HCT116 (cell line): ENCODE results near the gene SPINT2. TPM values are rescaled to one million over a fixed set of nuclear protein-coding genes. Genes with fewer than 3 reads are reported as not detected.

Source experiments
- ATAC-seq: fragments of 200-7000 bp; cut with Tn5 transposase; 2 replicates; pipeline ENCODE4 v1.9.1; 2020; ENCODE audit warnings: mild to moderate bottlenecking, moderate library complexity
- BruUV-seq: library from RNA; stranded (reverse); fragments of 400-500 nt; replicated peaks from 2 replicates; lab custom pipeline; 2021; lab: Mats Ljungman, UMichigan
- CTCF ChIA-PET: fragments of 300-600 bp; sonication (Branson Sonifier 250); formaldehyde crosslinking; loops from one replicate; lab custom pipeline; 2021; ENCODE audit warnings: antibody characterized with exemption; lab: Charles Lee
- POLR2A ChIA-PET: fragments of 300-600, 350-600 bp; sonication (Branson Sonifier 250); formaldehyde crosslinking; loops from one replicate; lab custom pipeline; 2021; ENCODE audit warnings: antibody characterized with exemption; lab: Charles Lee
- RAD21 ChIA-PET, 2 experiments: fragments of 300-600 bp; sonication (Branson Sonifier 250); formaldehyde crosslinking; loops; one replicate each; lab custom pipeline; 2023; ENCODE audit warnings: low total read pairs in 2 of 2; ENCODE audit not compliant: uncharacterized antibody in 2 of 2, unreplicated experiment in 2 of 2, low non-redundant PET in 1 of 2; lab: Charles Lee
- DNase-seq: peaks from one replicate; pipeline ENCODE4 v3.0.0-alpha.2; 2010; ENCODE audit warnings: low read depth, low spot score
- H2AFZ ChIP-seq: fragments of 200-600 bp; shearing (Covaris generic), sonication (generic); 2 replicates; pipeline ENCODE4 v1.6.1; 2017; ENCODE audit warnings: low read depth, mixed run types, mixed read lengths, antibody characterized with exemption, low read length; ENCODE audit not compliant: poor library complexity, severe bottlenecking
- H3K27ac ChIP-seq: 2 replicates; pipeline ENCODE4 v1.5.1; 2012; ENCODE audit warnings: low read depth, low read length
- H3K27me3 ChIP-seq: fragments of 200-600 bp; sonication (generic); 2 replicates; pipeline ENCODE4 v1.6.1; 2016; ENCODE audit warnings: mixed run types, low read length, mixed read lengths; ENCODE audit not compliant: insufficient read depth
- H3K36me3 ChIP-seq, 2 experiments: fragments of 200-500 bp in 1 of 2; fragments of 200-600 bp in 1 of 2; sonication (Bioruptor generic) in 1 of 2; sonication (generic) in 1 of 2; 2 replicates each; pipeline versions ENCODE4 v1.5.1 to v1.6.1; 2014 to 2016; ENCODE audit warnings: low read length in 2 of 2, inconsistent platforms in 1 of 2, mixed read lengths in 1 of 2, mixed run types in 1 of 2; ENCODE audit not compliant: insufficient read depth in 2 of 2, control insufficient read depth in 1 of 2
- H3K4me1 ChIP-seq, 2 experiments: fragments of 200-600 bp in 1 of 2; sonication (generic) in 1 of 2; 2 replicates each; pipeline versions ENCODE4 v1.5.1 to v1.6.1; 2012 to 2017; ENCODE audit warnings: low read length in 2 of 2, inconsistent platforms in 1 of 2, mild to moderate bottlenecking in 1 of 2, mixed read lengths in 1 of 2, mixed run types in 1 of 2, moderate library complexity in 1 of 2; ENCODE audit not compliant: insufficient read depth in 2 of 2, control insufficient read depth in 1 of 2
- H3K4me2 ChIP-seq: fragments of 200-600 bp; sonication (generic); 2 replicates; pipeline ENCODE4 v1.6.1; 2017; ENCODE audit warnings: mixed run types, low read length, mixed read lengths
- H3K4me3 ChIP-seq, 2 experiments: fragments of 200-600 bp in 1 of 2; sonication (generic) in 1 of 2; replicated peaks in 1 of 2; 2 replicates each; pipeline ENCODE4 v1.5.1; 2011 to 2016; ENCODE audit warnings: low read length in 2 of 2, control low read depth in 1 of 2, low read depth in 1 of 2, mild to moderate bottlenecking in 1 of 2, mixed read lengths in 1 of 2, mixed run types in 1 of 2
- H3K79me2 ChIP-seq: fragments of 200-600 bp; sonication (generic); 2 replicates; pipeline ENCODE4 v1.6.1; 2017; ENCODE audit warnings: mild to moderate bottlenecking, mixed run types, low read length, moderate library complexity, mixed read lengths; ENCODE audit not compliant: insufficient read depth
- H3K9ac ChIP-seq: fragments of 200-600 bp; sonication (generic); 2 replicates; pipeline ENCODE4 v1.6.1; 2016; ENCODE audit warnings: low read length, mixed read lengths
- H3K9me2 ChIP-seq: fragments of 200-600 bp; sonication (generic), shearing (Covaris generic); 2 replicates; pipeline ENCODE4 v1.6.1; 2017; ENCODE audit warnings: mixed run types, mild to moderate bottlenecking, moderate library complexity; ENCODE audit not compliant: insufficient read depth
- H3K9me3 ChIP-seq, 2 experiments: fragments of 200-500 bp in 1 of 2; fragments of 200-600 bp in 1 of 2; sonication (Bioruptor generic) in 1 of 2; sonication (generic) in 1 of 2; 2 replicates each; pipeline ENCODE4 v1.6.1; 2014 to 2017; ENCODE audit warnings: low read length in 2 of 2, mixed read lengths in 2 of 2, inconsistent platforms in 1 of 2, low read depth in 1 of 2, mild to moderate bottlenecking in 1 of 2, mixed run types in 1 of 2, moderate library complexity in 1 of 2; ENCODE audit not compliant: control insufficient read depth in 1 of 2, insufficient read depth in 1 of 2
- H4K20me1 ChIP-seq: fragments of 200-600 bp; sonication (generic), shearing (Covaris generic); 2 replicates; pipeline ENCODE4 v1.6.1; 2017; ENCODE audit warnings: mixed run types, mild to moderate bottlenecking, moderate library complexity; ENCODE audit not compliant: insufficient read depth
- CEBPB ChIP-seq: IDR thresholded peaks from 2 replicates; pipeline ENCODE4 v1.6.1; 2012; ENCODE audit warnings: low read depth
- EGR1 ChIP-seq: IDR thresholded peaks from 2 replicates; pipeline ENCODE4 v1.6.1; 2012; ENCODE audit warnings: low read depth
- JUND ChIP-seq: IDR thresholded peaks from 2 replicates; pipeline ENCODE4 v1.6.1; 2012
- MAX ChIP-seq: IDR thresholded peaks from 2 replicates; pipeline ENCODE4 v1.6.1; 2012
- POLR2A ChIP-seq: IDR thresholded peaks from 2 replicates; pipeline ENCODE4 v1.7.0; 2011; ENCODE audit warnings: borderline replicate concordance; ENCODE audit not compliant: insufficient read depth, insufficient read length; ENCODE audit errors: extremely low read depth
- POLR2AphosphoS5 ChIP-seq: IDR thresholded peaks from 2 replicates; pipeline ENCODE4 v1.6.1; 2011; ENCODE audit warnings: mild to moderate bottlenecking, low read depth, low read length, moderate library complexity
- YY1 ChIP-seq: IDR thresholded peaks from 2 replicates; pipeline ENCODE4 v1.6.1; 2011; ENCODE audit warnings: low read length, low read depth, moderate library complexity, mild to moderate bottlenecking; ENCODE audit not compliant: insufficient replicate concordance; ENCODE audit errors: extremely low read depth
- ZFX ChIP-seq: fragments of 450-650 bp; IDR thresholded peaks from 2 replicates; pipeline ENCODE4 v1.6.1; 2017
- intact Hi-C: fragments of 100-400 bp; cut with micrococcal nuclease; formaldehyde crosslinking; loops from 2 replicates; pipeline ENCODE4 v1.10.0; 2022
- total RNA-seq: library from RNA; stranded (reverse); gene quantifications from one replicate; pipeline ENCODE4 v1.2.1, GENCODE V29; 2021; ENCODE audit not compliant: unreplicated experiment

Gene SPINT2
- total RNA-seq, 1 experiment from 2014 or later, result 500 TPM

GRCh38 chr19:38303517-38304351 lies 39.4 kb downstream of the SPINT2 start, which contains the start of gene C19orf33 (continued):
- peak; percentile 86 for TF ChIP-seq POLR2AphosphoS5
- no peak for TF ChIP-seq YY1
- no peak for TF ChIP-seq MAX
- TF ChIP-seq JUND, result peak; percentile 60
- TF ChIP-seq, all 23 proteins: peak for 5

- BruUV-seq, result TSS peak; percentile 83
- intact Hi-C loops, result loop anchor here (1.0 kb wide), 1 partner anchor 40 kb away; the partner anchor contains the start of gene SPINT2
- Histone ChIP-seq H2AFZ (no peak overlapping the region), H3K27ac (peak overlapping the region; percentile 98), H3K9me2 (no peaks in the 10 kb centered on the region), H4K20me1 (no peaks in the 10 kb centered on the region), H3K4me2 (peak overlapping the region; percentile 99), H3K4me3 (peak overlapping the region; percentile 91 to 98), H3K4me1 (peaks cover 41 to 57% of the 10 kb centered on the region in 2 experiments), H3K9me3 (no peaks in the 10 kb centered on the region), H3K36me3 (peaks cover 10% of the 10 kb centered on the region in 2 experiments; a peak in 3 of 4 replicates), H3K9ac (peak overlapping the region; percentile 100), H3K79me2 (peaks cover 22% of the 10 kb centered on the region), H3K27me3 (no peaks in the 10 kb centered on the region)
- RAD21 ChIA-PET, result interaction anchor here (0.6 to 2.0 kb wide), 5 partner anchors 23 to 402 kb away, joined by 3 to 8 read pairs (median 3); no protein-coding TSS in a partner anchor
- no peak for DNase-seq
- no peak for TF ChIP-seq CEBPB
- peak; percentile 81; the same call in 1 of the 2 replicates for TF ChIP-seq ZFX
- TF ChIP-seq EGR1, result peak; percentile 69
- TF ChIP-seq POLR2A, result no peak
- POLR2A ChIA-PET, result interaction anchor here (0.7 to 2.8 kb wide), 13 partner anchors 15 to 545 kb away, joined by 3 to 19 read pairs (median 5); partner anchors contain the start of genes GGN, KCNK6, PSMD8 and SPINT2
- CTCF ChIA-PET, result interaction anchor here (0.6 to 1.7 kb wide), 5 partner anchors 31 to 402 kb away, joined by 3 to 5 read pairs (median 4); partner anchors contain the start of gene CATSPERG
- ATAC-seq, result peak; percentile 9
These were observed 40.0 kb downstream of the SPINT2 start for GRCh38 chr19:38304352-38304865.
